IPS-15b (cell line): ENCODE data around the gene PDE6A.

Experiments used
- H3K27me3 ChIP-seq: one replicate; pipeline ENCODE4 v1.6.1; 2013; ENCODE audit warnings: low read length; ENCODE audit not compliant: control insufficient read depth, insufficient read depth
- H3K36me3 ChIP-seq: one replicate; pipeline ENCODE4 v1.6.1; 2013; ENCODE audit warnings: low read length; ENCODE audit not compliant: control insufficient read depth, insufficient read depth
- H3K4me1 ChIP-seq: one replicate; pipeline ENCODE4 v1.6.1; 2013; ENCODE audit warnings: mild to moderate bottlenecking, low read length; ENCODE audit not compliant: control insufficient read depth, insufficient read depth
- H3K4me3 ChIP-seq: one replicate; pipeline ENCODE4 v1.5.1; 2013; ENCODE audit warnings: low read depth, low read length
- H3K9ac ChIP-seq: one replicate; pipeline ENCODE4 v1.6.1; 2013; ENCODE audit warnings: low read depth, mild to moderate bottlenecking, low read length
- H3K9me3 ChIP-seq: one replicate; pipeline ENCODE4 v1.6.1; 2013; ENCODE audit warnings: mild to moderate bottlenecking, low read length; ENCODE audit not compliant: control insufficient read depth, insufficient read depth

The PDE6A gene

DNA sequence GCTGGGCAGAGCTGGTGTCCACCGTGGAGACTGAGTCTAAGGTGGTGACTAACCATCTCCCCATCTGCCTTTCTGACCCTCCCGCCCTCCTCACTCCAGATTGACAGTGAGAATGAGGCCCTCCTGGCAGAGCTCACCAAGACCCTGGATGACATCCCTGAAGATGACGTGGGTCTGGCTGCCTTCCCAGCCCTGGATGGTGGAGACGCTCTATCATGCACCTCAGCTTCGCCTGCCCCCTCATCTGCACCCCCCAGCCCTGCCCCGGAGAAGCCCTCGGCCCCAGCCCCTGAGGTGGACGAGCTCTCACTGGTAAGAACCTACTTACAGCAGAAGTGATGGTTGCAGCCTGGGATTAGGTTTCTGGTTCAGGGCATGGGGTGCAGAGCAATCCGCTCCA is 118.0 kb downstream of the PDE6A start:
- H3K4me1 ChIP-seq: peaks cover 5% of the 10 kb centered on the region
- no peaks in the 10 kb centered on the region for H3K27me3 ChIP-seq
- no peak overlapping the region for H3K9ac ChIP-seq
- H3K4me3 ChIP-seq: no peak overlapping the region
- peaks cover 6% of the 10 kb centered on the region for H3K36me3 ChIP-seq
- H3K9me3 ChIP-seq: no peaks in the 10 kb centered on the region

DNA sequence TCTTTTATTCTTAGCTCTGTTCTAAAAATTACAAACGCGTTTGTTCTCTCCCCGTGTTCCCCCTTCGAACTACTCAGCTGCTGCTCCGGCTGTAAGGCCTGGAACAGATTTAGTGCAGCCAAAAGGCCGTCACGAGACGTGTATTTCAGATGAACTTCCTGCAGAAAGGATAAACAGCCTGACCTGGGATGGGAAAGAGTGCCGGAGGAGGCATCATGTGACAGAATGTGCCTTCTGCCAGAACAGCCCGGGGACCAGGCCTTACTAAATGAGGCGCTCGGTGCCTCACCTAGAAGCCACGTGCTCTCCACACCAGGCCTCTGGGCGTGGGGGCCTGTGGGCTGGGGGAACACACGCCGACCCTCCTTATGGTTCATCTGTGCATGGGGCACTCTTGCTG is 119.7 kb downstream of the PDE6A start:
- peaks cover 5% of the 10 kb centered on the region for H3K4me1 ChIP-seq
- H3K9ac ChIP-seq: no peak overlapping the region
- H3K9me3 ChIP-seq: no peaks in the 10 kb centered on the region
- no peak overlapping the region for H3K4me3 ChIP-seq
- no peaks in the 10 kb centered on the region for H3K36me3 ChIP-seq
- H3K27me3 ChIP-seq: no peaks in the 10 kb centered on the region

DNA sequence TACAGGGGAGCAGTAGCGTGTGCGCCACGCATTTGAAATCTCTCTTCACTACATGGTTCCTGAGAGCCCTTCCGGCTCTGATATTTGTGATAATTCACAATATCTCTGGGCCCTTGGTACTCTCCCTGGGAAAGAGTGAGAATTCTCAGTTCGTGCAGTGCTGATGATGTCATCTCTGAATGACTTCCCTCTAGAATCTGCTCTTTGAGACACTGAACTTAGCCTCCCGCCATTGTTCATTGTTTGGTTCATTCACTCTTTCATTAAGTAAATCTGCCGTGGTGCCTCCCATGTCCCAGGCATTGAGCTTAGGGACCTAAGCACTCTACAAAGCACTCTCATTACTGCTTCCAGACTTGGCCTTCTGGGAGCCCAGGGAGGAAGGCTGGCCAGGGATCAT is 120.5 kb downstream of the PDE6A start:
- no peak overlapping the region for H3K9ac ChIP-seq
- no peaks in the 10 kb centered on the region for H3K9me3 ChIP-seq
- H3K4me1 ChIP-seq: peaks cover 5% of the 10 kb centered on the region
- H3K4me3 ChIP-seq: no peak overlapping the region
- no peaks in the 10 kb centered on the region for H3K27me3 ChIP-seq
- H3K36me3 ChIP-seq: no peaks in the 10 kb centered on the region

DNA sequence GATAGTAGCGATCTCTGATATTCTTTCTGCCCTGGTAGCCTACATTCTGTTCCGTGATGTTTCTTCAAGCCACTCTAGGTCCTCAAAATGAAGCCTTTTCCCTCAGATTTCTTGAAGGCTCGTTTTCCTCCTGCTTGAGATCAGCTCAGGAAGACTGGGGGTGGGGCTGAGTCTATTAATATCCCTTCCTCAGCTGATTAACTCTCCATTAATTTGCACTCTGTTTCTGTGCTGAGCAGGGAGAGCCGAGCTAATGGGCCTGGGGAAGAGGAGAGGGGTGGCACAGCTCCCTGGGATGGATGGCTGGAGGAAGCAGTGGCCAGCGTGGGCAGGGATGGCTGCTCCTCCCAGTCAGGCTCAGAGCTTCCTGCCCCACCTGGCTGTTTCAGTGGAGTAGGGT is 121.2 kb downstream of the PDE6A start:
- no peaks in the 10 kb centered on the region for H3K27me3 ChIP-seq
- no peak overlapping the region for H3K4me3 ChIP-seq
- no peaks in the 10 kb centered on the region for H3K36me3 ChIP-seq
- no peak overlapping the region for H3K9ac ChIP-seq
- H3K9me3 ChIP-seq: no peaks in the 10 kb centered on the region
- peaks cover 5% of the 10 kb centered on the region for H3K4me1 ChIP-seq

DNA sequence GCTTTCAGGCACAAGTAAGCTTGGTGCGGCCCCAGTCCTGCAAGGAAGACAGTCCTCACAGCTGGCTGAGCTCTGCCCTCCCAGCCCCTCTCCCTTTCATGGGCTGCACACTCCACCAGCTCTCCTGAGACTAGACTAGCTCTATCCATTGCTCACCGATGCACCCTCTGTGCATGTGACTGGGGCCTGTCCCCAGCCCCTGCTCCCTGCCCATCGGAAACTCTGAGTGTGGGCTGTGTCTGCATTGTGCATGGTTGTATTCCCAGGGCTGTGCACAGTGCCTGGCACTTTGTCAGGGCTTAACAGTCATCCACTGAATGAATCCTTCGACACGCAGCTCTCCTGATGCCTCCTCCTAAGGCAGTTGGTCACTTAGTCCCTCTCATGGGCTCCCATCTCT is 122.3 kb downstream of the PDE6A start:
- Histone ChIP-seq H3K4me1 (peaks cover 5% of the 10 kb centered on the region), H3K36me3 (no peaks in the 10 kb centered on the region), H3K4me3 (no peak overlapping the region), H3K27me3 (no peaks in the 10 kb centered on the region), H3K9ac (no peak overlapping the region), H3K9me3 (no peaks in the 10 kb centered on the region)

DNA sequence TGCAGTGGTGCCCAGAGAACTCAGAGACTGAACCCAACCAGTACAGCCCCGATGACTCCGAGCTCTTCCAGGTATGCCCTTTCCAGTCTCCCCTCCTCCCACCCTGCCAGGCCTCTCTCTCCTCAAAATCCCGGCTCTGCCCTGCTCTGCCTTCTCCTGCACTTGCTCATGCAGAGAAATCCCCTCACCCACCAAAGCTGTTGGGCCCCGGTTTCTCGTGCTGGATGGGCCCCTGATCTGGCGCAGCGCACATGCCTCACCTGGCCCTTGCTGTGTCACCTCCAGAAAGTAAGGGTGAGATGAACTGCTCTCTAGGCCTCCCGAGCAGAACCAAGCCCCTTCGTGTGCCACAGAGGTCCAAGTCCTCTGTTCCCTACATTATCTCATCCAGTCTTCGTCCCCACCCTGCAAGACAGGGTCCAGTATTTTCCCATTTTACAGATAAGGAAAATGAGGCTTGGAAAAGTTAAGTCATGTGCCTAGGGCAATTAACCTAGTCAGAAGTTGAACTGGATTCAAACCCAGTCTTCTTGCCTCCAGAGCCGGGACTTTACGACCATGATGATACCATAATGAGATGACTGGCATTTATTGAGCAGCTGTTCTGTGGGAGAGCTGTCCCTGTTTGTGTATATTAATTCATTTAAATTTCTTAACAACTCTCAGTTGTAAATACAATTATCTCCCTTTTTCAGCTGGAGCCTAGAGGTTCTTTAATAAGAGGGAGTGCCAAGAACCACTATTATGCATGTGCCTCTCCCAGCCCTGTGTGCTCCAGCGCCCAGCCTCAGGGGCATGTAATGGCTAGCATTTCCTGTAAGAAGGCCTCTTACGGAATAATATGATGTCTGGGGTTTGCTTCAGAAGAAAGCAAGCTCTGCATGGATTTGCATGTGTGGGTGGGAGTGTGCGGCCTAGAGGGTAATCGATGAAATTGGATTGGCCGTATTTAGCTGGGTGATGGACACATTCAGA is 123.8 kb downstream of the PDE6A start:
- Histone ChIP-seq H3K36me3 (no peaks in the 10 kb centered on the region), H3K4me3 (no peak overlapping the region), H3K9me3 (no peaks in the 10 kb centered on the region), H3K4me1 (peaks cover 5% of the 10 kb centered on the region), H3K27me3 (no peaks in the 10 kb centered on the region), H3K9ac (no peak overlapping the region)

DNA sequence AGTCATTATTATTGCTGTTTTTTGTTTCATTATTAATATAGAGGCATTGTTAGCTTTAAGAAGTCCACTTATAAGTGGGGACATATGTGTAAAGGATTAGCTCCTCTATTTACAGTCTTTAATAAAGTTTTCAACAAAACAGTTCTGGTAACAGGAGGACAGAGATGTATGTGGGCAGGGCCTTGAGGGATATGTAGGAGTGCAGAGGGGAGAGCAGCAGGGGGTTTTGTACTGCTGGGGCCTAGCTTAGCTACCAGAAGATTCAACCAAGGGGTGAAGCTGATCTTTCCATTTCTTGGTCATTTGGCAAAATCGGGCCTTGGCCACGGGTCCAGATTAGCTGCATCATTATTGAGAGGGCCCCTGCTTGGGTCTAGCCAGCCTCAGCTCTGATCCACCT is 124.6 kb downstream of the PDE6A start:
- Histone ChIP-seq H3K36me3 (no peaks in the 10 kb centered on the region), H3K9ac (no peak overlapping the region), H3K4me3 (no peak overlapping the region), H3K9me3 (no peaks in the 10 kb centered on the region), H3K27me3 (no peaks in the 10 kb centered on the region), H3K4me1 (peaks cover 5% of the 10 kb centered on the region)

DNA sequence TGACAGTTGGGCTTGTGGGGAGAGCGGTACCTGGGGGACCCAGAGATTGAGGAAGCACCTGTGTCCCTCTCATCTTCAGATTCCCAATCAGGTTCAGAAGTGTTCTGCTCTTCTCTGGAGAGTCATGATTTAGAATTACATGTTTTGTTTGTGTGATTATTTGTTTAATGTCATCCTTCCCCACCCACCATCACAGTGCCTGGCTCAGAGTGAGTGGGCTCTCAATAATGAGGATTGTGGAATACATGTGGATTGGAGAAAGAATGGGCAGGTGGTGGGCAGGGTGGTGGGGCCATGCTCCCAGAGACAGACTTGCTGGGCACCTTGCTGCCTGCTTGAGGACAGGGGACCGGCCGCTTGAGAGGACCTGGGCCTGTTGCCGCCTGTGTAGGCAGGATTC is 126.5 kb downstream of the PDE6A start:
- Histone ChIP-seq H3K9me3 (no peaks in the 10 kb centered on the region), H3K4me3 (no peak overlapping the region), H3K9ac (no peak overlapping the region), H3K36me3 (no peaks in the 10 kb centered on the region), H3K27me3 (no peaks in the 10 kb centered on the region), H3K4me1 (peaks cover 4% of the 10 kb centered on the region)

DNA sequence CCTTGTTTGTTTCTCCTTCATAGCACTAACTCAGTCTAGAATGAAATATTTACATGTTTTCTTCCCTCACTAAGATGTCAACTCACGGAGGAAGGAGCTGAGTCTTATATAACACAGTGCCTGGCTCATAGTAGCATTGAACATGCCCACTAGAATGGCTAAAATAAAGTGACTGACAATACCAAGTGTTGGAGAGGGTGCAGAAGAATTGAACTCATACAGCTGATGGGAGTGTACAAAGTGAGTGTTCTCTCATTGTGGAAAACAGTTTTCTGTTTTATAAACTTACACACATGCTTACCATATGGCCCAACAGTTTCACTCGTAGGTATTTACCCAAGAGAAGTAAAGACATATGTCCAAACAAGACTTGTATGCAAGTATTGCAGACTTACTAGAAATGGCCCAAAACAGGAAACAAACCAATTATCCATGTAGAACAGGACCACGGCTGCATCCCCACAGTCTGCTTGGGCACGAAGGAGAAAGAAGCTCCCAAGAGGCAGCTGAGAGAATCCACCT is 127.0 kb downstream of the PDE6A start:
- Histone ChIP-seq H3K9ac (no peak overlapping the region), H3K4me3 (no peak overlapping the region), H3K9me3 (no peaks in the 10 kb centered on the region), H3K27me3 (no peaks in the 10 kb centered on the region), H3K4me1 (no peaks in the 10 kb centered on the region), H3K36me3 (no peaks in the 10 kb centered on the region)

DNA sequence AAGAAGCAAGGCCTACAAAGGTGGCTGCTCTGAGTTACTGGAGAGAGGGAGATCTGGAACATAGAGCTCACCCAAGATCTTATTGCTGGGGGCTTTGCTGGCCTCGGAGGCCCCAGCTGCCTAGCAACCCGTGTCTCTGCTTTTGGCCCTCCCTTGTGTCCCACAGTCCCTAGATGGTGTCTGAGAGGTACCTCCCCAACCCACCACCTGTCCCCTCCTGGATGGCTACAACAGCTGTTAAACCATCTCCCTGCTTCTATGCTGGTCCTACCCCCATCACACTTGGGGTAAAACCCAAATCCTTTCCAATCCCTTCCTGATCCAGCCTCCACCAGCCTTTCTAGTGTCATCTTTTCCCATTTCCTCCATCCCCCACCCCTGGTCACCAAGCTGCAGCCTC is 127.9 kb downstream of the PDE6A start:
- no peaks in the 10 kb centered on the region for H3K4me1 ChIP-seq
- no peak overlapping the region for H3K9ac ChIP-seq

DNA sequence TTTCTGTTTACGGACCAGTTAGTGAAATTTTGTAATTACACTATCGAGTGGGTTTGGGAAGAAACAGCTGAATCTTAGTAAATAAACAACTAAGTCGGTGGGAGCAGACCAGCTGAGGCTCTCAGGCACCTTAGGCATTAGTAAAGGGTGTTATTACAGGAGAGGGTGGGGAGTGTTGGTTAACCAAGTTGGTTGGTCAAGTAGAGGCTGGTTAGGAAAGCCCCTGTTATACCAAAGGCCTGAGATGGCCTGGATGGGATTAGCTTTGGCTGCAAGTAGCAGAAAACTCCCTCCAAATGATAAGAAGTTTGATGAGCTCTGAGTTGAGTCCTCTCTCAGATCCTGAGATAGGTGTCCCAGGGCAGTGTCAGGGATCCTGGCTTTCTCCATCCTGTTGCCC is 133.1 kb downstream of the PDE6A start:
- H3K4me1 ChIP-seq: peaks cover 4% of the 10 kb centered on the region

More for the DNA sequence above, 127.9 kb downstream of the PDE6A start:
- H3K4me3 ChIP-seq: no peak overlapping the region
- H3K36me3 ChIP-seq: no peaks in the 10 kb centered on the region
- no peaks in the 10 kb centered on the region for H3K9me3 ChIP-seq
- H3K27me3 ChIP-seq: no peaks in the 10 kb centered on the region

DNA sequence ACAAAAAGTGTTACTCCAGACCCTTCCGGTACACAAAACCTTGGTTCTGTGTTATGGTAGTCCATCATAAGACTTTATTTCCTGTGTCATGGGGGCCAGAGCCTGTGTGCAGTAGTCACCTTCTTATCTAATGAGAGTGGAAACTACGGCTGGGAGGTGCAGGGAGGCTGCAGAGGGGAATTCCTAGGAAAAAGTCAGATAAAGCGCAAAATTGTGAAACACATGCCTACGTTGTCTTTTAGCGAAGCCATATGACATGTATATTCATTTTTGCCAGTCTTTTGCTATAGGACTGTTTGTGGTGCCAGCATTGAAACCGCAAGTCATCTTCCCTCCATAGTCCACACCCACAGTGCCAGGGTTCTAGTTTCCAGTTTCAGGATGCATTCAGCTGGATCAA is 133.7 kb downstream of the PDE6A start:
- no peak overlapping the region for H3K9ac ChIP-seq
- peaks cover 4% of the 10 kb centered on the region for H3K4me1 ChIP-seq

More for the DNA sequence above, 133.1 kb downstream of the PDE6A start:
- no peaks in the 10 kb centered on the region for H3K9me3 ChIP-seq
- H3K9ac ChIP-seq: no peak overlapping the region
- peaks cover 2% of the 10 kb centered on the region for H3K36me3 ChIP-seq
- H3K4me3 ChIP-seq: no peak overlapping the region
- H3K27me3 ChIP-seq: no peaks in the 10 kb centered on the region

More for the DNA sequence above, 133.7 kb downstream of the PDE6A start:
- no peaks in the 10 kb centered on the region for H3K9me3 ChIP-seq
- H3K4me3 ChIP-seq: no peak overlapping the region
- H3K27me3 ChIP-seq: no peaks in the 10 kb centered on the region
- peaks cover 2% of the 10 kb centered on the region for H3K36me3 ChIP-seq
